ENCODE measurements around the gene MADCAM1.

Gene MADCAM1

DNA sequence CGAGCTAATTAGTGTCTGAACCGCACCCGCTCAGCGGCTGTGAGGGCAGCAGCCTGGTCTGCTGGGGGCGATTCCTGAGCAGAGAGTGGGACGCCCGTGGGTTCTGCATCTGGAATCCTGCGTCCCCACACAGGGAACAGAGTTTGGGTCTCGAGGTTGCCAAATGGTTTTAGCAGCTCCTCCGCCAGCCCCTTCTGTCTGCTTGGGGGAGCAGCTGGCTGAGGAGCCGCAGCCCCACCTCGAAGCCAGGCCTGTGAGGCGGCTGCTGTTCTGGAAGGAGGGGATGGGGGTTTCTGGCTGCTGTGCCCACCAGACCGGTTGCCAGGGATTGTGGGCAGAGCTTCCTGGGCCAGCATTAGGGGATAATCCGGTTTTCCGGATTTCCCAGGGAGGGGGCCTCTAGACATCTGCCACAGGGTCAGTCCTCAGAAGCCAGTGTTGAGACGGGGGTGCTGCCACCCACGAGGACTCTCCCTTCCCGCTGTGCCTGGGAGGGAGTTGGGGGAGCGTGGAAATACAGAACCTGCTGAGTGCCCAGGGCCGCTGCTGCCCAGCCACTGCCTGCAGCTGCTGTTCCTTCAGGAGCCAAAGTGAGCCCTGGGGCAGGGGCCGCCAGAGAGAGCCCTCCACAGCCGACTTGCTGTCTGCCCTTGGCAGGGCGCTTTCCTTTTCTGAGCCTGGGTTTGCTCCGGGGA is 37.2 kb downstream of the MADCAM1 start:
- DNase-seq: no peak

DNA sequence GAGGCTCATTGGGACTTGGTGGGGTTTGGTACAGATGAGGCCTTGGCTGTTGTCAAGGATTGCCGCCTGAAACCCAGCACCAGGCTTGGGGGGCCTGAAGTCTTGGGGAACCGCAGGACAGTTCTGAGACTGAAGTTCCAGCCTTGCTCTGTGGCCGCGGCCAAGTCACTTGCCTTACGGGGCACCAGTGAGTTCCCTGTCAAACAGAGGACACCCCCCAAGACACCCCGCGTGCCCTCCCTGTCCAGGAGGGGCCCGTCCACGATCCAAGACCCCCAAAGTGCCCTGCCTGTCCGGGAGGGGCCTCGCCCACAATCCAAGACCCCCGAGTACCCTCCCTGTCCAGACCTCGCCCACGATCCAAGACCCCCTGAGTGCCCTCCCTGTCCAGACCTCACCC is 37.8 kb downstream of the MADCAM1 start:
- DNase-seq: no peak

DNA sequence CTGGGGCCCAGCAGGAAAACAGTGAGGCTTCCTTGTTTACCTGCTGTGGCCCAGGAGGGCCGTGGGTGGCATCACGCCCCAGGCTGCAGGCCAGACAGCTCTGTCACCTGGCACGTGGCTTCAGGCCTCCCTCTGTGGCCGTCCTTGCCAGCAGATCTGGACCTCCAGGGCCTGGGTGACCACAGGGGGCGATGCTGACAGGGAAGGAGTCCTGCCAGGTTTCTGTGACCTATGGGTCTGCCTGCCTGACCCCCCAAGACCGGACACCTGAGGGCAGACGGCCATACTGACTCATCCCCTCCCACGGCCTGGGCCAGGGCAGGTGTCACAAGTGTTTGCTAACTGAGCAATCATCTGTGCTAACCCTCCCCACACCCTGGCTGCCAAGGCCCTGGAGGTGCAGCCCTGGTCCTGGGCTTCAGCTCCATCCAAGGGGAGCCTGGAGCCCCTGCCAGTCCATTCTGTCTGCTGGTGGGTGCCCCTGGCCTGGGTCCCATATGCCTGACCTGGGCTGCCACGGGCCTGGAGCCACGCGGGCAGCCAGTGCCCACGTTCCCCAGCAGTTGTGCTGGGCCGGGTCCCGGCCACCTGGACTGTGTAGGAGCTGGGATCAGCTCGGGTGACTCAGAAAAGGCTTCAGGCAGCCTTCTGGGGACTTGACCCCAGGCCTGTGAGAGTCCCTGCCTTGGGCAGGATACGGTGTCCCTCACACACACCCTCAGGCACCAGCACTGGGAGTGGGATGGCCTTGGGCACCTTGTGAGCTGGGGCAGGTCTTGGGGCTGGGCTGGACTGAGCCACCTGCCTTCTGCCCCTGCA is 38.9 kb downstream of the MADCAM1 start:
- DNase-seq: no peak

DNA sequence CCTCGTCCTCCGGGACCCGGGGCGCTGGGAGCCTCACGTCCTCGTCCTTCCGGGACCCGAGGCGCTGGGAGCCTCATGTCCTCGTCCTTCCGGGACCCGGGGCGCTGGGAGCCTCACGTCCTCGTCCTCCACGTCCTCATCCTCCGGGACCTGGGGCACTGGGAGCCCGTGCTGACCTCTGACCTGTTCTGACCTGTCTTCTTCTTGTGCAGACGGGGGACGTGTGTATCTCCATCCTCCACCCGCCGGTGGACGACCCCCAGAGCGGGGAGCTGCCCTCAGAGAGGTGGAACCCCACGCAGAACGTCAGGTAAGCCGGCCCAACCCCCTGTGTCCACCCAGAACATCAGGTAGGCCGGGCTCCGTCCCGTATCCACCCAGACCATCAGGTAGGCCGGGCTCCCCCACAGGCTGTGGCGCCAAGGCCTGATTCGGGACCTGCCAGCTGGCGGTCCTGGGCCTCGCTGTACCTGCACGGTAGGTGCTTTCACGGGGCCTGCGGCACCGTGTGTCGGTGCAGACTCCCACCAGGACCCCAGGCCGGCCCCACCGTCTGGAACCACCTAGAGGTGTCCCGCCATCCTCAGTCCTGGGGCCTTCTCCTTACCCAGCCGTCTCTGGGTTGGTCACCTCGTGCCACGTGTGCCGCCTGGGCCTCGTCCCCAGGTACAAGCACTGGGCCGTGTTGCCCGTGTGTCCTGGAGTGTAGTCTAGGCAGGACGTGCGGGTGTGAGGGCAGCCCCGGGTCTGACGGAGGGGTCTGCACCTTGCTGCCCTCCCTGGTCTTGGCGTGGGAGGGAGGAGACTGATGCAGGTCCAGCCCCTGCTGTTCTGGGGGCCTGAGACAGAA is 40.0 kb downstream of the MADCAM1 start:
- DNase-seq: no peak

DNA sequence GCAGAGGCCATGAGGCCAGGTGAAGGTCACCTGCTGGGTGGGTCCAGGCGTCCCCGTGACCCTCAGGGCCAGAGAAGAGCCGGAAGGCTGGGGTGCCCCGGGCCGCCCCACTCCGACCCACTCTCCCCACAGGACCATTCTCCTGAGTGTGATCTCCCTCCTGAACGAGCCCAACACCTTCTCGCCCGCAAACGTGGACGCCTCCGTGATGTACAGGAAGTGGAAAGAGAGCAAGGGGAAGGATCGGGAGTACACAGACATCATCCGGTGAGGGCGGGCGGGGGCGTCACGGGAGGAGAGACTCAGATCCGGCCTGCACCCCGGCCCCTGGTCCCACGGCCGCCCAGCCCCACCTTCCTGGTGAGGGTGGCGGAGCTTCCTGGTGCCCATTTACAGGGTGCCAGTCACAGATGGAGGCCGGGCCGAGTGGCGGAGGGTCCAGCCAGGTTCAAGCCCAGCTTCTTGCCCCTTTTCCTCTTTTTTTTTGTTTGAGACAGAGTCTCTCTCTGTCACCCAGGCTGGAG is 40.7 kb downstream of the MADCAM1 start:
- no peak for DNase-seq

DNA sequence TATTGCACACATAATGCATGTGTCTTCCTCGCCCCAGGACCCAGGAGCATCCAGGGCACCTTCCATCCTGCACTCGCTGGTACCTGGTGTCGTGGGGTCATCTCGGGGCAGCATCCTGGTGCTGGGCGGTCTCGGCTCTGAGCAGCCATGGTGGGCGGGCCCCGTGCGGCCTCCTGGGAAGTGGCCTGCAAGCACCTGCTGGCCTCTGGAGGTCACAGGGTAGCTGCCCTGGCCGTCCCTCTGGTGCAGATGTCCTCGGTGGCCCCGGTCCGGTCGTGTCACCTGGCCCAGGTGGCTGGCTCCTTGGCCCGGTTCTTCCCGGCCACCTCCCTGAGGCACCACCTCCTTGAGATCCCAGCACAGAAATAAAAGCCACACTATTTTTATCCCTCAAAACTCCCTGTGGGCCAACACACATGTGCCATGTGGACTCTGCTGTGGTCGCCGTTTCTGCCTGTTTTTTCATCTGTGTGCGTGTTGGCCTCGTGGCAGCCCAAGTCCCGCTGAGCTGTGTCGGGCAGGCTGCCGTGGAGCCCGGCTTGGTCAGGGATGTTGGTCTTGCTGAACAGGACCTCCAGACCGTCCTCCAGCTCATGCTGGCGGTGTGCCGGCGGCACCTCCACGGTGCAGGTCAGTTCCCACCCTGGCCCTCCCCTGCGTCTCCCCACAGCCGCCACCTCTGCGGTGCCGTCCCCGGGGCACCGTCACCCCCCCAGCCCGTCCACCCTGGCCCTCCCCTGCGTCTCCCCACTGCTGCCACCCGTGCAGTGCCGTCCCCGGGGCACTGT is 42.5 kb downstream of the MADCAM1 start:
- no peak for DNase-seq

DNA sequence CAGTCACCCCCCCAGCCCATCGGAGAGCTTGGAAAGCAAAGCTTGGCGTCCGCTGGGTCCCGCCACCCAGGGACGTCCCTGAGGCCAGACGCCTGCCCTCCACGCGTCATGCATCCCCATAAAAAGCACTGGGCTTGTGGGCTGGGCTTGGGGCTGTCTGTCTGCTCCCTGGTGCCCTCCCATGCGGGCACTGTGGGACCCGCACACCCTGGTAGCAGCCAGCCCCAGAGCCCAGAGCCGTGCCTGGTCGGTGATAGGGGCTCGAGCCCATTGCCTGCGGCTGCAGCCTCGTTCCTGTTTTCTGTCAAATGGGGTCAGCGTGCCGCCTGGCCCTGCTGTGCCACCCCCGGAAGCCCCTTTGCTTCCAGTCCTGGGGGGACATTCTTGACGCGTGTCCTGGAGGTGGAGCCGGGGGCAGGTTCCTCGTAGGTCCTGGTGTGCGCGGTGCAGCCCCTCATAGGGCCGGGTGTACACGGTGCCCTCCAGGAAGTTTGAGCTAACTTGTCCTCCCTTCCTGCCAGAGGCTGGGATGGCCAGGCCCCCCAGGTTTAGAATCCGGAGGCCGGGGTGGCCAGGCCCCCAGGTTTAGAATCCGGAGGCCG is 43.2 kb downstream of the MADCAM1 start:
- no peak for DNase-seq

DNA sequence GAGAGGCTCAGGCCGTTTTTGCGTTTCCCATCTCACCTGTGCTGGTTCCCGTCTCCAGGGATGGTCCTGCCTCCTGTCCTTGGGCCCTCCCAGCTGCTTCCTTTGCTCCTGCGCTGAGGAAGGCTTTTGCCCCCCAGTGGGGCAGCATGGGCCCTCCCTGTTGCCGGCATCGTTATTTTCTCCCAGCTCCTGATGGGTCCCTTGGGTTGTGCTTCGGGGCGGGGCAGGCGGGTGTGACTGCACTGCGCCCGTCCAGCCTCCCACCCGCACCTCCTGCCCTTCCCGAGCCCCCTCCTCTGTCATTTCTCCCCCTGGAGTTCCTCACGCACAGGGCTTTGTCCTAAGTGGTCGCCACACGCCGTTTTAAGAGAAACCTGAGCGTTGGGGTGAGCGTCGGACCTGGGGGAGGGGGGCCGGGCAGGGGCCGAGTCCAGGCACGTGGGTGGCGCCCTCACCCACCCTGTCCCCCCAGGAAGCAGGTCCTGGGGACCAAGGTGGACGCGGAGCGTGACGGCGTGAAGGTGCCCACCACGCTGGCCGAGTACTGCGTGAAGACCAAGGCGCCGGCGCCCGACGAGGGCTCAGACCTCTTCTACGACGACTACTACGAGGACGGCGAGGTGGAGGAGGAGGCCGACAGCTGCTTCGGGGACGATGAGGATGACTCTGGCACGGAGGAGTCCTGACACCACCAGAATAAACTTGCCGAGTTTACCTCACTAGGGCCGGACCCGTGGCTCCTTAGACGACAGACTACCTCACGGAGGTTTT is 44.8 kb downstream of the MADCAM1 start:
- DNase-seq: no peak

DNA sequence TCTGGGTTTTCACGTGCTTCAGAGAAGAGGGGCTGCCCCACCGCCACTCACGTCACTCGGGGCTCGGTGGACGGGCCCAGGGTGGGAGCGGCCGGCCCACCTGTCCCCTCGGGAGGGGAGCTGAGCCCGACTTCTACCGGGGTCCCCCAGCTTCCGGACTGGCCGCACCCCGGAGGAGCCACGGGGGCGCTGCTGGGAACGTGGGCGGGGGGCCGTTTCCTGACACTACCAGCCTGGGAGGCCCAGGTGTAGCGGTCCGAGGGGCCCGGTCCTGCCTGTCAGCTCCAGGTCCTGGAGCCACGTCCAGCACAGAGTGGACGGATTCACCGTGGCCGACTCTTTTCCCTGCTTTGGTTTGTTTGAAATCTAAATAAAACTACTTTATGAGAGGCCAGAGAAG is 45.4 kb downstream of the MADCAM1 start:
- DNase-seq: no peak

DNA sequence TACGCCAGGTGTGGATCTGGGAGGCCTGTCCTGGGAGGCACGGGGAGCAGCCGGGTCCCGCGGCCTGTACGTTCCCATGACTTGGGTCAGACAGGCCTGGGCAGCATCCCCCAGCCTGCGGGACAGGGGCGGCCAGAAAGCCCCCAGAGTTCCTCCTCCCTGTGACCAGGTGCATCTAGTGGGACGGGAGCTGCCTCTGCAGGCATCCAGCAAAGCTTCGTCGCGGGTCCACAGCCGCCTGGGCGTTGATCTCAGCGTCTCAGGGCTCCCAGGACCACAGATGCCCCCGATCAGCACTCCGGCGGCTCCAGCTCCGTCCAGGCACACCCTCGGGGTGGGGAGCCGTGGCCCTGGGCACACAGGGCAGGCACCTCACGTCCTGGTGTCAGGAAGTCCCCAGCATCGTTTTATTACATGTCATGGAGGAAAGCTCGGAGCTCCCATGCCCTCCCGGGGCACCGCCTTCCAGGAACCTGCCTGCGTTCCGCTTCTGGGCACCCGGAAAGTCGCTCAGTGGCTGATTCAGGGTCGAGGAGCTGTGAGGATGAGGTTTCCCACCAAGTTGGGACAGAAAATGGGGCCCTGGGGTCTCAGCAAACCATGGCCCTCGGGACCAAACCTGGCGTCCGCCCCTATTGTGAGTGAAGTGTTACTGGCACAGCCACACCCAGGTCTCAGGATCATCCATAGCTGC is 46.0 kb downstream of the MADCAM1 start:
- no peak for DNase-seq

DNA sequence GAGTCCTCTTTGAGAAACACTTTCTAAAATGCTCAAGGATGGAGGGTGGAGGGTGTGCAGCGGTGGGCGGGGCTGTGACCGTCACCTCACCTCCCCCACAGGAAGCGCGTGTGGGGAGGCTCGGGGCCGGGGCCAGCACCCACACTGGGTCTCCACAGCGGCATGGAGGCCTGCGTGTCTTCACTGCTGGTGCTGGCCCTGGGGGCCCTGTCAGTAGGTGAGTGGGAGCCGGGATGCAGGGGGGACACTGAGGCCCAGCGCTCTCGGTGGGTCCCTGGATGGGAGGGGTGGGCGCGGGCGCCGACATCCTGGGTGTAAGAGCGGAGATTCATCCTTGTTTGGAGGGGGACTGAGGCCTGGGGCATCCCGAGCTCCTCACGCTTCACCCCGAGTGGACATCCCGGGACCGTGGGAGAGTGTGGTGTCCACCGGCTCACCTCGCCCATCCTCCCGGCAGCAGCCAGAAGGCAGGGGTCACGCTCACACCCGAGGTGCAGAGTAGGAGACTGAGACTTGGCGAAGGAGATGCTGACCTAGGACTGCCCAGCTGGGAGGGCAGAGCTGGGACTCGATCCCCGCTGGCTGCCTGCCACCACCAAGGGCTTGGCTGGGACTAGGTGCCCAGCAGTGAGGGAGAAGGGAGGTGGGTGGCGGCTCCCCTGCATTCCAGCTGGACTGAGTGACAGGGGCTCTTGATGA is 47.8 kb downstream of the MADCAM1 start, which contains the start of gene GZMM:
Gene GZMM (plus strand): TSS at position 144 of the 699 bp plus-strand sequence. CDS start 19 bp downstream, at position 163.
- DNase-seq: no peak

DNA sequence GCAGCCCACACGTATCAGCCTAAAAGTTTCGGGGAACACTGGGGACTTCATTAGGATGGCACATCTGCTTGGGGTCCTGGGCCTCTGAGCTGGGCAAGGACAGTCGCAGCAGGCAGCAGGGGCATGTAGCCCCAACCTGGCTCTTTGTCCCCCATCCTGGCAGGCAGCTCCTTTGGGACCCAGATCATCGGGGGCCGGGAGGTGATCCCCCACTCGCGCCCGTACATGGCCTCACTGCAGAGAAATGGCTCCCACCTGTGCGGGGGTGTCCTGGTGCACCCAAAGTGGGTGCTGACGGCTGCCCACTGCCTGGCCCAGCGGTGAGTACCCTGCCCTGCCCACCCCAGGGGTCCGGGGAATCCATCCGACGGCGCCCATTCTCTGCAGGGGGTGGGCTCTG is 50.8 kb downstream of the MADCAM1 start:
- DNase-seq: no peak

DNA sequence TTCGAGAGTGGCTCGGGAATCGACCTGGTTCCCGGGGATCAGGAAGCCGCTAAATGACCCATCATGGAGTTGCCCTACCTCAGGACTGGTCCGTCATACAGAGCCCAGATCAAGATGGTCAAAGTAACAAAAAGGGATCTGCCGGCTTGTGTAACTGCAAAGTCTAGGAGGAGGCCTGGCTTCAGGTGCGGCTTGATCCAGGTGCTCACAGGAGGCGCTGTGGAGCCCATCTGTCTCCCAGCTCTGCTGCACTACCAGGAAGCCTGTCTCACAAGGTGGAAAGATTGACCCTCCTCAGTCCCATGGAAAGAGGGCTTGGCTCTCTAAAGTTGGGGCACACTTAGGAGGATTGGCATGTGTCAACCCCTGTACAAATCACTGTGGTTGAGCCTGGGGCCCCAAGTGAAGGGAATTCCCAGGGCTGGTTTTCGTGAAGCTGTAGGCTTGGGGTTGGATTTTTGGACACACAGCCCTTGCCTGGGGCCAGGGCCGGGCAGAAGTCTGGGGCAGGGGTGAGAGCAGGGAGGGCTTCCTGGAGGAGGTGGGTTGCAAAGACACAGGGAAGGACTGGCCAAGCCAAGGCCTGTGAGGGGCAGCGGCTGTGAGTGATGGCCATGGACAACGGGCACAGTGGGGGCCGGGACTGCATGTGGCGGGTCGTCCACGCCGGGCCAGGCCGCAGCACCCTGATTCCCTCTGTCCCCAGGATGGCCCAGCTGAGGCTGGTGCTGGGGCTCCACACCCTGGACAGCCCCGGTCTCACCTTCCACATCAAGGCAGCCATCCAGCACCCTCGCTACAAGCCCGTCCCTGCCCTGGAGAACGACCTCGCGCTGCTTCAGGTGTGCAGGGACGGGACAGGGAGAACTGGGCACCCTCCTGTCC is 51.8 kb downstream of the MADCAM1 start:
- no peak for DNase-seq

DNA sequence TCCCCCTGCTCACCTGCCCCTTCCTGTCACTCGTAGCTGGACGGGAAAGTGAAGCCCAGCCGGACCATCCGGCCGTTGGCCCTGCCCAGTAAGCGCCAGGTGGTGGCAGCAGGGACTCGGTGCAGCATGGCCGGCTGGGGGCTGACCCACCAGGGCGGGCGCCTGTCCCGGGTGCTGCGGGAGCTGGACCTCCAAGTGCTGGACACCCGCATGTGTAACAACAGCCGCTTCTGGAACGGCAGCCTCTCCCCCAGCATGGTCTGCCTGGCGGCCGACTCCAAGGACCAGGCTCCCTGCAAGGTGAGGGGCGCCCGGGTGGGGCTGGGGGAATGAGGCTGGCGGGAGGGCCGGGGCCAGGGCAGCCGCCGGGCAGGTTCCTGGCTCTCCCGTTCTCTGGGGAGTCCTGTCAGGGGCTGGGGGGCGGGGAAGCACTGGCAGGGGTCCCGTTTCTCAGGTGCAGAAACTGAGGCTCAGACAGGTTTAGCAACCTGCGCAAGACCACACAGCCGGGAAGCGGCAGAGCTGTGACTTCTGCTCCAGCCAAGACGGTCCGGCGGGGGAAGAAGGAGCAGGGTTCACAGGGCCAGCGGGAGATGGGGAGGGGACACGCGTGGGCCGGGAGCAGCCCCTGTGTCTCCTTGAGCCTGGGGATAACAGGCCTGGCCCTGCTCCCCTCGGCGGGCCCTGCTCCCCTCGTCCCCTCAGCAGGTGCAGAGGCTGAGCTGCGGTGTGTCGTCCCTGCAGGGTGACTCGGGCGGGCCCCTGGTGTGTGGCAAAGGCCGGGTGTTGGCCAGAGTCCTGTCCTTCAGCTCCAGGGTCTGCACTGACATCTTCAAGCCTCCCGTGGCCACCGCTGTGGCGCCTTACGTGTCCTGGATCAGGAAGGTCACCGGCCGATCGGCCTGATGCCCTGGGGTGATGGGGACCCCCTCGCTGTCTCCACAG is 52.9 kb downstream of the MADCAM1 start:
- DNase-seq: no peak

DNA sequence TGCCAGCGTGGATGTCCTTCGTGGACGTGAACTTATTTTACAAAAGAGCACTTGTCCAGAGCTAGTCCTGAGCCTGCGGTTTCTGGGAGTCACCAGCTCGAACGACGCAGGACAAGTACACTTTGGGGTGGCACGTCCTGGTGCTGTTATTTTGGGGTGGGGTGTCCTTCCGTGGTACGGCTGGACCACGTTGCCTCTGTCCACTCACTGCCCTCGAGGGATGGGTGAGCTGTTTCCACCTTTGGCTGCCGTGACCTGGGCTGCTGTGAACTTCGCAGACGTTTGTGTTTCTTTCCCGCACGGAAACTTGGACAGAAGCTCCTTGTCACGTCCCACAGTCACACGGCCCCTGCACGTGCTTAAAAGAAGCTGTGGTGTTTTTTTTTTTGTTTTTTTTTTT is 58.5 kb downstream of the MADCAM1 start:
- no peak for DNase-seq
